Measurements from ENCODE around the gene CFAP68. TPM values are rescaled to one million over a fixed set of nuclear protein-coding genes. Genes with fewer than 3 reads are reported as not detected.

CFAP68 gene
- total and polyA plus RNA-seq, 2 of the 8 experiments (the other 6 are each of a cell fraction or from before 2014, with no cell fraction given) = 21.4 to 43.1 TPM

- no peak for TF ChIP-seq GABPA (IDR thresholded peaks at IDR 0.05; ENCODE audit: borderline replicate concordance, insufficient read depth, low read length)
- no peak for TF ChIP-seq EGR1 (IDR thresholded peaks at IDR 0.05; ENCODE audit: borderline replicate concordance, low read depth, low read length)
- TF ChIP-seq JUN (IDR thresholded peaks at IDR 0.05; ENCODE audit: low read depth, low read length) = no peak
- no peak for TF ChIP-seq KDM5A (IDR thresholded peaks at IDR 0.05; ENCODE audit: low read length)
- TF ChIP-seq RAD21 (IDR thresholded peaks at IDR 0.05 in 1 of 2, conservative IDR thresholded peaks at IDR 0.05 in 1 of 2; ENCODE audit: low read depth in 2 of 2, low read length in 2 of 2) = no peak
- no peak for TF ChIP-seq SP2 (IDR thresholded peaks at IDR 0.05; ENCODE audit: low read length)
- TF ChIP-seq PHF8 (conservative IDR thresholded peaks at IDR 0.05; ENCODE audit: low read depth, low read length) = no peak
- no peak overlapping the region for H2BK120ac ChIP-seq (replicated peaks; ENCODE audit: low read depth, low read length)
- H3K18ac ChIP-seq (ENCODE audit: extremely low read depth, low read length) = no peak overlapping the region
- no peak overlapping the region for H3K56ac ChIP-seq (replicated peaks; ENCODE audit: insufficient read length, low read depth, low read length)
- H3K27me3 ChIP-seq (replicated peaks in 1 of 4; ENCODE audit: control insufficient read depth in 3 of 4, extremely low read depth in 1 of 4, insufficient read depth in 3 of 4, low read length in 3 of 4) = no peaks in the 10 kb centered on the region
- H3K27ac ChIP-seq (ENCODE audit: low read depth, low read length) = no peak overlapping the region
- no peak for DNase-seq (ENCODE audit: low read depth in 1 of 2, low spot score in 2 of 2)
- no peak overlapping the region for H3K4me2 ChIP-seq (ENCODE audit: insufficient read depth in 1 of 2, low read depth in 2 of 2, low read length in 2 of 2)
- WGBS, 2 experiments (ENCODE audit: extremely low coverage in 1 of 2, insufficient coverage in 1 of 2, insufficient read length in 1 of 2, insufficient replicate concordance in 2 of 2, low coverage in 1 of 2, low lambda C conversion rate in 2 of 2, missing lambda C conversion rate in 1 of 2) = 79% methylated on average over 1 of the region's 1 CpG; no CpG with 5 or more reads in 1 of the 2 experiments
- ChIA-PET CTCF (ENCODE audit: partially characterized antibody) (interaction anchor here (0.7 to 25.5 kb wide), 9 partner anchors 11 to 156 kb away, joined by 3 to 565 read pairs (median 4); partner anchors contain the start of genes ALG9 and CRYAB), POLR2A (ENCODE audit: partially characterized antibody) (no interaction called here)
- peaks cover 9 to 20% (median 10%) of the 10 kb centered on the region in 4 experiments for H3K4me1 ChIP-seq (replicated peaks in 1 of 4; ENCODE audit: control insufficient read depth in 3 of 4, insufficient read depth in 4 of 4, low read length in 3 of 4)
- no peak overlapping the region for H2BK5ac ChIP-seq (ENCODE audit: low read depth, low read length)
- H3K9ac ChIP-seq (replicated peaks in 1 of 4; ENCODE audit: extremely low read depth in 1 of 4, low read depth in 3 of 4, low read length in 3 of 4) = no peak overlapping the region
- FAIRE-seq = no peak
- no peaks in the 10 kb centered on the region for H3K36me3 ChIP-seq (ENCODE audit: control insufficient read depth in 2 of 4, insufficient read depth in 4 of 4, low read length in 3 of 4)
- no peaks in the 10 kb centered on the region for H3K9me3 ChIP-seq (ENCODE audit: insufficient read depth in 2 of 2, low read depth in 1 of 2, low read length in 1 of 2)
- no peak overlapping the region for H2AK5ac ChIP-seq (ENCODE audit: low read depth, low read length)
- no peak overlapping the region for H3K4ac ChIP-seq (replicated peaks; ENCODE audit: insufficient read length, low read depth, low read length)
- no peak overlapping the region for H2BK12ac ChIP-seq (ENCODE audit: low read depth, low read length)
- no peak overlapping the region for H3K14ac ChIP-seq (ENCODE audit: insufficient read length)
- peaks cover 10% of the 10 kb centered on the region for H3K23me2 ChIP-seq (ENCODE audit: low read depth, low read length)
- no peak overlapping the region for H3K4me3 ChIP-seq (ENCODE audit: extremely low read depth in 1 of 4, insufficient read depth in 2 of 4, low read depth in 3 of 4, low read length in 4 of 4)
- no peak overlapping the region for H2BK20ac ChIP-seq (ENCODE audit: low read length)
- no peak overlapping the region for H2AFZ ChIP-seq (ENCODE audit: low read length)
- H3K79me1 ChIP-seq (ENCODE audit: low read depth, low read length) = no peaks in the 10 kb centered on the region
- no peak overlapping the region for H3K23ac ChIP-seq (ENCODE audit: insufficient read length)
- H3K79me2 ChIP-seq (ENCODE audit: control insufficient read depth in 1 of 2, insufficient read depth in 2 of 2, low read length in 2 of 2) = no peaks in the 10 kb centered on the region
- no peak overlapping the region for H2BK15ac ChIP-seq (ENCODE audit: low read length)
- no peak overlapping the region for H4K5ac ChIP-seq (ENCODE audit: insufficient read length, low read depth, low read length)
- no peaks in the 10 kb centered on the region for H4K20me1 ChIP-seq (replicated peaks in 1 of 2; ENCODE audit: control insufficient read depth in 1 of 2, insufficient read depth in 2 of 2, low read length in 2 of 2)
- H4K91ac ChIP-seq (replicated peaks; ENCODE audit: insufficient read length, low read length) = no peak overlapping the region
- no peak overlapping the region for H4K8ac ChIP-seq (ENCODE audit: extremely low read depth, insufficient read depth, low read length)
These were observed 54.5 kb downstream of the CFAP68 start for GRCh38 chr11:111933872-111934271.
